Stimulated activated naive CD8-positive, alpha-beta T cell treated with anti-CD3 and anti-CD28 coated beads, Interleukin-15, amount 100 ng/mL, for 72 hours (primary cell): Measurements from ENCODE around the gene FLNA.

Experiments
- ATAC-seq: fragments of 150-1000 bp; cut with Tn5 transposase; 2 replicates; pipeline ENCODE4 v1.10.0; 2021; ENCODE audit warnings: mild to moderate bottlenecking, moderate library complexity
- DNase-seq, 2 donors: peaks; one replicate each; pipeline ENCODE4 v3.0.0; 2021 to 2022
- H3K27ac Mint-ChIP-seq, 2 donors: one replicate each; pipeline ENCODE4 v1.8.0; 2022; ENCODE audit warnings: mild to moderate bottlenecking in 2 of 2, mixed read lengths in 2 of 2, moderate library complexity in 2 of 2
- H3K27me3 Mint-ChIP-seq: one replicate; pipeline ENCODE4 v1.8.0; 2022; ENCODE audit warnings: mixed read lengths
- H3K4me1 Mint-ChIP-seq: one replicate; pipeline ENCODE4 v1.8.0; 2022; ENCODE audit warnings: mild to moderate bottlenecking, mixed read lengths
- H3K4me3 Mint-ChIP-seq, 2 donors: one replicate each; pipeline ENCODE4 v1.8.0; 2022; ENCODE audit warnings: mild to moderate bottlenecking in 2 of 2, mixed read lengths in 2 of 2, moderate library complexity in 1 of 2
- H3K9me3 Mint-ChIP-seq, 2 donors: one replicate each; pipeline ENCODE4 v1.8.0; 2022; ENCODE audit warnings: mixed read lengths in 2 of 2

Gene FLNA

DNA sequence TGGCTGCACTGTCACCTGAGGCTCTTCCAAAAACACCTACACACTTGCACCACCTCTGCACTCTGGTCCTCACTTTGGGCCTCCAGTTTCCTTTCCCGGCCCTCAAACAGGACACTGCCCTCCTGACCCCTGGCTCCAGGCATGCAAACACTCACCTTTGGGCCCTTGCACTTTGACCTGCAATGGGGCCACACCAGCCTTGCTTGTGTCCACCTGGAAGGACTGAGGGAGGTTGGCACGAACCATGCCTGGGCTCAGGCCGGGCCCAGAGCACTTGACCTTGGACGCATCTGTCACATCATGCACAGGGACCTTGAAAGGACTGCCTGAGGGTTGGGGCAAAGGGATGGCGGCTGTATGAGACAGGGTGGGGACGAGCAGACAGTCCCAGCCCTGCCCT lies 15.6 kb downstream of the FLNA start:
- Mint-ChIP-seq H3K27me3 (no peaks in the 10 kb centered on the region), H3K4me3 (no peak overlapping the region), H3K27ac (peak overlapping the region in 1 of 2 donors; percentile 19), H3K4me1 (peaks cover 54% of the 10 kb centered on the region), H3K9me3 (no peaks in the 10 kb centered on the region)
- DNase-seq: no peak
- ATAC-seq: no peak

DNA sequence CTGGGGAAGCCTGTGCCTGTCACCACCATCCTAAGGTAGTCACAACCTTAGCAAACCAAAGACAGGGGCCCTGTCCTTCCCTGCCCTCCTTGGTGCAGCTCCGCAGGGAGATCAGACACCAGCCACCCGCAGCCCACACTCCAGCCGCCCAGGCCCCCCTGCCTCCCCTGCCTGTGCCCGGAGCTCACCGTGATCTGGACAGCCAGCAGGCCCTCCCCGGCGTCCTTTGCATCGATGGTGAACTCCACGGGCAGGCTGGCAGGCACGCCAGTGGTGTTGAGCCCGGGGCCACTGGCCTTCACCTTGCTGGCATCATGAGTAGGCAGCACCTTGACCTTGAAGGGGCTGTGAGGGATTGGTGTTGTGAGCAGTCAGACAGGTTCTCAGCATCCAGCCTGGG lies 16.4 kb downstream of the FLNA start:
- H3K4me1 Mint-ChIP-seq: peaks cover 62% of the 10 kb centered on the region
- H3K4me3 Mint-ChIP-seq: no peak overlapping the region
- no peaks in the 10 kb centered on the region for H3K27me3 Mint-ChIP-seq
- ATAC-seq (no peak), DNase-seq (no peak)
- H3K9me3 Mint-ChIP-seq: no peaks in the 10 kb centered on the region
- no peak overlapping the region for H3K27ac Mint-ChIP-seq

DNA sequence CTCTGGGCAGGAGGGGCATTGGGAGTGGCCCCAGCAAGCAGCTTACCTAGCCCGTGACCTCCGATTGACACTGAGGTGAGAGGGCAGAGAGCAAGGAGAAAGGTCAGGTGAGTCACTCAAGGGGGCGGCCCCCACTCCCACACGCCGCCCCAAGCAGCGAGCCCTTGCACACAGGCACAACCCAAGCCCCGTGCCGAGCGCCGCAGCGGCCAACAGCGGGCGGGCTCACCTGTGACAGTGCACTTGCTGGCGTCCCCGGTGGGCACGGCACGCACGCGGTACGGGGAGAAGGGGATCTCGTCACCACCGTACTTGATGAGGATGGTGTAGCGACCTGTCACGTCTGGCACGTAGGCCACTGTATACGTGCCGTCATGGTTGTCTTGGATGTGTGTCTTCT lies 17.2 kb downstream of the FLNA start:
- H3K27me3 Mint-ChIP-seq: no peaks in the 10 kb centered on the region
- DNase-seq: no peak
- peaks cover 63% of the 10 kb centered on the region for H3K4me1 Mint-ChIP-seq
- peak overlapping the region in 1 of 2 donors; percentile 74 for H3K27ac Mint-ChIP-seq
- H3K4me3 Mint-ChIP-seq: peak overlapping the region in 1 of 2 donors; percentile 42
- H3K9me3 Mint-ChIP-seq: no peaks in the 10 kb centered on the region
- no peak for ATAC-seq

DNA sequence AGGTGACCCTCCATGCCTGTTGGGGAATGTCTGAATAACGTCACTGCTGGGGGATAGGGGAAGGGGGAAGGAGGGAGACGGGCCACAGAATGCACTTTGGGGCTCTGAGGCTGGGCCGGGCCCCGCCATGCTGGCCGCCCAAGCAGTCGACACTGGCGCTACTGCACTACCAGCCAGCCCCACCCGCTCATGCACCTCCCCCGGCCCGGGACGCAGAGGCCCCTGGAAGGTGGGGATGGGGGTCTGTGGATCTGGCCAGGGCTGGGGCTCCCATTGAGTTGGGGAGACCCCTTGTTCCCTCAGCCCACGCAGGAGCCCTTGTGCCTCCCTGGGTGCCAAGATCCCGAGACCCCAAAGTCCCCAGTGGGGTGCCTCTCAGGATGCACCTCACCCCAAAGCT lies 17.8 kb downstream of the FLNA start:
- H3K27ac Mint-ChIP-seq: peak overlapping the region; percentile 57 to 67
- no peak overlapping the region for H3K4me3 Mint-ChIP-seq
- H3K27me3 Mint-ChIP-seq: no peaks in the 10 kb centered on the region
- no peak for ATAC-seq
- H3K4me1 Mint-ChIP-seq: peaks cover 67% of the 10 kb centered on the region
- no peaks in the 10 kb centered on the region for H3K9me3 Mint-ChIP-seq
- no peak for DNase-seq

DNA sequence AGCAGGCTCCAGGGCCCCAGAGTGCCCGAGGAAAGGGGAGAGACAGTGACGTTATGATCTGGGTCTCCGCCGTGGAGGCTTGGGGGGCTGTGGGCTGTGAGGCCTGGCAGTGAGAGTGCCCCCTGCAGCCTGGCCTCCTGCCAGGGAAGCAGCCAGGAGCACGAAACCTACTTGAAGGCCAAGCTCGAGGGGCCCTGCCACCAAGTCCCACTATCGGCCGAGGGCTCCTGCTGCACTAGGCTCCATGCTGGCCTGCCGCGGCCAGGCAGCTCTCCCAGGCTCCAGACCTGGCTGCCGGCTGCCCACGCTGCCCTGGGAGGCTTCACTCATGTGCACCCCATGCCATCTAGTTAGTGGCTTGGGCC lies 18.7 kb downstream of the FLNA start:
- ATAC-seq (no peak), DNase-seq (no peak)
- Mint-ChIP-seq H3K9me3 (no peaks in the 10 kb centered on the region), H3K4me3 (no peak overlapping the region), H3K27ac (no peak overlapping the region), H3K27me3 (no peaks in the 10 kb centered on the region), H3K4me1 (peaks cover 75% of the 10 kb centered on the region)

DNA sequence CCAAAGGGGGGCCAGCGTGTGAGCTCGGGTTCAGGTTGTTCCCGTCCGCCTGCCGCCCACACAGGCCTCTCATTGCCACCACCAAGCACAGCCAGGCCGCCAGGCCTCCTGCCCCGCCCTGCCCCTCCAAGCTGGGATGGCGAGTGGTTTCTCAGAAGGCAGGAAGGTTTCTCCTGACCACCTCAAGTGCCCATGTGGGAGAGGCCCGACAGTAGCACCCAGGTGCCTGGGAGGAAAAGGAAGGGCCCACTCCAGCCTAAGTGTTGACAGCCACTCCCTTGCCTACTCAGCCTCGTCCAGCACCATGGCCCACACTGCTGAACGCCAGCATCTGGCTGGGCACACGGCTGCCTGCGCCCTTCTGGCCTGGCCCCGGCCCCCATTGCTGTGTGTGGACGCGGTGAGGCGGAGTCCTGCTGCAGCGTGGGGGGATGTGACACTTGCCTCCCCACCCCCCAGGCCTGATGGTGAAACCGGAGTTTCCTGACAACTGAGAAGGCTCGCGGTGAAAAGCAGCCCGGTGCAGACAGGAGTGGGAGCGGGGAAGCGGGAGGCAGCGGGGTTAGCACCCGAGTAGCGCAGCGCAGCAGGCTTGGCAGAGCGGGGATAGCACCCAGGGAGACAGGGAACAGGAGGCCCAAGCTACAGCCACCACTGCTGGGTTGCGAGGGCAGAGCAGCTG lies 19.2 kb downstream of the FLNA start:
- no peak for DNase-seq
- no peaks in the 10 kb centered on the region for H3K27me3 Mint-ChIP-seq
- ATAC-seq: no peak
- H3K27ac Mint-ChIP-seq: no peak overlapping the region
- no peak overlapping the region for H3K4me3 Mint-ChIP-seq
- H3K9me3 Mint-ChIP-seq: no peaks in the 10 kb centered on the region
- peaks cover 80% of the 10 kb centered on the region for H3K4me1 Mint-ChIP-seq

DNA sequence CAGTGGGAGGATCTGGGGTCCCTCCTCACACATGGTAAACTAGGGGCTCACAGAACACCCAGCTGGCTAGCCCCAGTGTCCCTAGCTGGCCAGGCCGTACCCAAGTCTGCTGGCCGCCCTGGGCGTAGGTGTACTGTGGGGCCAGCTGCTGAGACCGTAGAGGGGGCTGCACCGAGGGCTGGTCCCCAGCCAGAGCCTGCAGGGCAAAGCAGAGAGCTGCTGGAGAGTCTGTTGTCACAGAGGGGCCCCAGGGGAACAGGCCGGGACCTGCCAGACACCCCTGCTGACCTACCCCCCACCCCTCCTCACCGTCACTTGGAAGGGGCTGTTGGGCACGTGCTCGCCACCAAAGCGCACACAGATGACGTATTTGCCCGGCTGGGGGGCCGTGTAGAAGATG lies 19.9 kb downstream of the FLNA start:
- H3K4me3 Mint-ChIP-seq: no peak overlapping the region
- no peaks in the 10 kb centered on the region for H3K27me3 Mint-ChIP-seq
- ATAC-seq (no peak), DNase-seq (no peak)
- peaks cover 88% of the 10 kb centered on the region for H3K4me1 Mint-ChIP-seq
- H3K9me3 Mint-ChIP-seq: no peaks in the 10 kb centered on the region
- peak overlapping the region in 1 of 2 donors; percentile 67 for H3K27ac Mint-ChIP-seq

DNA sequence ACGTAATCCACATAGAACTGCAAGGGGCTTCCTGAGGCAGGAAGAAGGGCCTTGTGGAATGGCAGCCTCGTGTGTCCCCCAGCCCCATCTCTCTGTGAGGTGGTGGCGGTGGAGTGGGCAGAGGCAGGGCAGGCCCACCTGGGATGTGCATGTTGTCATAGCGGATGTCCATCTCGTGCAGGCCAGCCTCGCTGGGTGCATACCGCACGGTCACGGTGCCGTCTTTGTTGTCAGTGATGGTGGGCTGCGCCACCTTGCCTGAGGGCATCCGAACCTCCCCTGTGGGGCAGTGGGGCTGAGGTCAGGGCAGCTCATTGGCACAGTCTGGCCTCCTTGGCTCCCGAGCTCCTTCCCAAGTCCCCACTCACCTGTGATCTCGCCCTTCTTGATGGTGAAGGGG lies 20.4 kb downstream of the FLNA start:
- ATAC-seq (no peak), DNase-seq (no peak)
- H3K4me3 Mint-ChIP-seq: no peak overlapping the region
- peaks cover 91% of the 10 kb centered on the region for H3K4me1 Mint-ChIP-seq
- no peaks in the 10 kb centered on the region for H3K9me3 Mint-ChIP-seq
- no peaks in the 10 kb centered on the region for H3K27me3 Mint-ChIP-seq
- H3K27ac Mint-ChIP-seq: peak overlapping the region in 1 of 2 donors; percentile 67

DNA sequence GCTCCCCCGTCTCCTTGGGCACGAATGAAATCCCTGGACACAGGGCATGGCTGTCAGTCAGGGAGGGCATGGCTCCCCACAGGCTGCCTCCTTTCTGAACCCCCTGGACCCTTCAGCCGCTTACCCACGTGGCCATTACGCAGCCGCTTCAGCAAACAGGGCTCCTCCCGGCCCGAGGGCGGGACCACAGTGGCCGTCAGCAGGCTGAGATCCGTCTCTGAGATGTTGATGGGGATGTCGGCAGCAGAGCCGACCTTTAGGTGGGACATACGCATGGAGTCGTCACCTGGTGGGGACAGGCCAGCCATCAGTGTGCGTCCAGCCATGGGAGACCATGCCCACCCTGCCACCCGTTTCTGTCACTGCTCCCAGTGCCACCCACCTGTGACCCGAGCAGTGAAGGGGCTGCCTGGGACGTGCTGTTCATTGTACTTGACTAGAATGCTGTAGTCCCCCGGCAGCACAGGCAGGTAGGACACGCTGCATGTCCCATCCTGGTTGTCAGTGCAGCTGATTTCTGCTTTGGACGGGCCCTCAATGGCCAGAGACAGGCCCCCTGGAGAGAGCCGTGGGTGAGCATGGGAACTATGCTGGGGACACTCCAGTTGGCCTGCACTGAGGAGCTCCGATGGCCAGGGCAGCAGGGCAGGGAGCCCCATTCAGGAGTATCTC lies 21.1 kb downstream of the FLNA start:
- Mint-ChIP-seq H3K27ac (peak overlapping the region in 1 of 2 donors; percentile 91), H3K9me3 (no peaks in the 10 kb centered on the region), H3K27me3 (no peaks in the 10 kb centered on the region), H3K4me1 (peaks cover 89% of the 10 kb centered on the region), H3K4me3 (no peak overlapping the region)
- ATAC-seq (no peak), DNase-seq (no peak)

DNA sequence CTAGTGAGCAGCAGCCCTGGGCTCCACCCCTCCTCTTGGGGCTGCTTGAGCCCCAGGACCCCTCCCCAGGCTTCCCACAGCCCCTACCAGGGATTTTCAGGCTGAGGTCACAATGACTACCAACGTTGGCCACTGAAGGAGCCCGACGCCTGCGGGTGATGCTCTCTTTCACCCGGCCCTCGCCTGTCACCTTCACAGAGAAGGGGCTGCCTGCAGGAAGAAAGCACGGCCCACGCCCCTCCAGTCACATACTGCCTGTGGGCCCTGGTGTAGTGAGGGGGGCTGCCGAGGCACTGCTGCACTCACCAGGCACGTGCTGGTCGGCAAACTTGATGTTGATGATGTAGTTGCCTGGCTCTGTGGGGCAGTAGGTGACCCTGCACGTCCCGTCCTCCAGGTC lies 22.0 kb downstream of the FLNA start:
- Mint-ChIP-seq H3K27ac (no peak overlapping the region), H3K27me3 (no peaks in the 10 kb centered on the region), H3K4me1 (peaks cover 92% of the 10 kb centered on the region), H3K9me3 (no peaks in the 10 kb centered on the region), H3K4me3 (peak overlapping the region in 1 of 2 donors; percentile 46)
- ATAC-seq (no peak), DNase-seq (no peak)

DNA sequence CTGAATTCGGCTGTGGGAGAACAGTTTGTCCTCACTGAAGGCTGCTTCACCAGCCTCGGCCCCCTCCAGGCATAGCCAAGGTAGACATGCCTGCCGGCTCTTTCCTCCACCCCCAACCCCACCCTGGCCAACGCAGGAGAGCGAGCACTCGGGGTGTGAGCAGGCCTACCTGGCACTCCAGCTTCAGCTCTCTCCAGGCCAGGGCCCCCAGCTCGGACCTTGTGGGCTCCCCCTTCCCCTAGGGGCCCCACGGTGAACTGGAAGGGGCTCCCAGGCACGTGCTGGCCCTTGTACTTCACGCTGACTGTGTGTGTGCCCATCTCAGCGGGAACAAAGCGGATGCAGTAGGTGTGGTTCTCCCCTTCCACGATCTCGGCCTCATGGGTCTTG lies 22.4 kb downstream of the FLNA start:
- ATAC-seq (no peak), DNase-seq (no peak)
- Mint-ChIP-seq H3K9me3 (no peaks in the 10 kb centered on the region), H3K4me1 (peaks cover 92% of the 10 kb centered on the region), H3K4me3 (peak overlapping the region; percentile 39 to 46), H3K27me3 (no peaks in the 10 kb centered on the region), H3K27ac (peak overlapping the region in 1 of 2 donors; percentile 71)

DNA sequence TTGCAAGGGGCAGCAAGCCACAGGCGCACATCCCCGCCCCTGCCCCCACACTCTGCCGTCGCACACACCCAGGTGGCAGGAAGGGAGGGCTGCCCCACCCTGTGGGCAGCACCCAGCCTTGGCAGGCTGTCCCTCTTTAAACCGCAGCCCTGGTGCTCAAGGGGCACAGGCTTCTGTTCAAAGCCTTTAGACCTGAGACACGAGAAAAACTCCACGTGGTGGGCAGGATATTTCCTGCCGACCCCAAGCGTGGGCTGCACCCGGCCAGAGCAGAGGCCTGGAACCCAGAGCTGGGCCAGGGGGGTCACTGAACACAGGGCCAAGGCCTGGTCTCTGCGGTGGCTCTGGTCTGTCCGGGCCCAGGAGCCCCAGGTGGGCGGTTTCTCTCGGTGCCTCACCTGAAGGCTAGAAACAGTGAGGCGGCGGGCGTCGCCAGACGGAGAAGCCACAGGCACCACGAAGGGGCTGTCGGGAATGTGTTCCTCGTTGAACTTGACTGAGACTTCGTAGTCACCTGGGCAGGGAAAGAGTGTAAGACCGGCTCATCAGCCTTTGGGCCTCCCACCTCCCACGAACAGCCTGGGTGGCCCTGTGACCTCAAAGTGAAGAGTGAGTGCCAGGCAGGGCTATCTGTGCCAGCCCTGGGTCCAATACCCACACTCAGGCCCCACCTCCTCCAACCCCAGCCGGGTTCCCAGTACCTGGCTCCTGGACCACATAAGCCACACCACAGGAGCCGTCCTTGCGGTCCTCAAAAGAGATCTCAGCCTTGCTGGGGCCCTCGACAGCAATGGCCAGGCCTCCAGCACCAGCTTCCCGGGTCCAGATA lies 23.0 kb downstream of the FLNA start:
- Mint-ChIP-seq H3K27ac (no peak overlapping the region), H3K4me3 (peak overlapping the region; percentile 39 to 44)
- DNase-seq: no peak

DNA sequence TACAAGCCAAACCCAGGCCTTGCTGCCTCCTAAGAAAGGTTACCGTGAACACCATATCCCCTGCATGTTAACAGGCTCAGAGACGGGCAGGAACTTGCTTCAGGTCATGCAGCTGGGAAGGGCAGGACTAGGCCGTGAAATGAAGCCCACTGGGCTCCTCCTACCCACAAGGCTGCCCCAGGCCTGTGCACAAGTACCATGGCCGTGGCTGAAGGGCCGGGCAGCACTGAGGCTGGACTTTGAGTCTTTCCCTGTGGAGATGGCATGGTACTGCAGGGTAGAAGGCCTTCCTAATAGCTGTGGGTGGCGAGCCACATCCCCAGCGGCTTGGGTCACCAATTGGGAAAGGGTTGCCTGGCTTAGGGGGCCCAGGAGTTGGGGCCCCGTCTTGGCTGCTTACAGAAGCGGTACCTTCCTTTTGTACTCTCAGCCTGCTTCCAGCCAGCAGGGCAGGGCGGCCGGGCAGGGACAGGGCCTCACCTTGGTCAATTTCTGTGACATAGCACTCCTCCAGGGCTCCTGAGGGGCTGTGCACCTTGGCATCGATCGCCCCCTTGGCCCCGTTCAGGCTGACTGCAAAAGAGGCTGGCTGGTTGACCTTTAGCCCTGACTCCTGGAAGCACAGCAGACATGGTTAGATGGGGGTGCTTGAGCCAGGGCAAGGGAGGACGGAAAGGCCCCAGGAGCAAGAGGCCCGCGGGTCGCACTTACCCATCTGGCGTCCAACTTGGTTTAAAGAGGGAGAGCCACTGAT lies 23.8 kb downstream of the FLNA start:
- Mint-ChIP-seq H3K4me3 (peak overlapping the region in 1 of 2 donors; percentile 39), H3K27ac (peak overlapping the region; percentile 61 to 69), H3K27me3 (no peaks in the 10 kb centered on the region), H3K4me1 (peaks cover 82% of the 10 kb centered on the region), H3K9me3 (no peaks in the 10 kb centered on the region)
- no peak for ATAC-seq
- DNase-seq: no peak

More for the DNA sequence above, 23.0 kb downstream of the FLNA start:
- Mint-ChIP-seq H3K4me1 (peaks cover 89% of the 10 kb centered on the region), H3K9me3 (no peaks in the 10 kb centered on the region), H3K27me3 (no peaks in the 10 kb centered on the region)
- ATAC-seq: peak; percentile 16

DNA sequence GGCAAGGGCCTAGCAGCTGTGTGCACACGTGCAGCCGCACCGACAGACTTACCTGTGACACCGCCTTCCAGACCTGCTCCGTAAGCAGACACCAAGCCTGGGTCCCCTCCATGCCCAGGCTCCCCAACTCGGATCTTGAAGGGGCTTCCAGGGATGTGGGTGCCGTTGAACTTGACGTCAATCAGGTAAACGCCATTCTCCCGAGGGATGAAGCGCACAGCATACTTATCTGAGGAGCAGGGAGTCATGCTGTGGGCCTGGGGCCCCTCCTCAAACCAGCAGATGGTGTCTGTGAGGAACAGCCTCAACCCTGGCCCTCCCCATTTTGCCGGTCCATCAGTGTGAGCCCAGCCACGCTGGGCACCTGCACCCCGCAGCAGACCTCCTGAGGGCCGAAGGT lies 24.5 kb downstream of the FLNA start:
- ATAC-seq (no peak), DNase-seq (no peak)
- peaks cover 77% of the 10 kb centered on the region for H3K4me1 Mint-ChIP-seq
- H3K27me3 Mint-ChIP-seq: no peaks in the 10 kb centered on the region
- no peaks in the 10 kb centered on the region for H3K9me3 Mint-ChIP-seq
- no peak overlapping the region for H3K4me3 Mint-ChIP-seq
- H3K27ac Mint-ChIP-seq: peak overlapping the region in 1 of 2 donors; percentile 6

DNA sequence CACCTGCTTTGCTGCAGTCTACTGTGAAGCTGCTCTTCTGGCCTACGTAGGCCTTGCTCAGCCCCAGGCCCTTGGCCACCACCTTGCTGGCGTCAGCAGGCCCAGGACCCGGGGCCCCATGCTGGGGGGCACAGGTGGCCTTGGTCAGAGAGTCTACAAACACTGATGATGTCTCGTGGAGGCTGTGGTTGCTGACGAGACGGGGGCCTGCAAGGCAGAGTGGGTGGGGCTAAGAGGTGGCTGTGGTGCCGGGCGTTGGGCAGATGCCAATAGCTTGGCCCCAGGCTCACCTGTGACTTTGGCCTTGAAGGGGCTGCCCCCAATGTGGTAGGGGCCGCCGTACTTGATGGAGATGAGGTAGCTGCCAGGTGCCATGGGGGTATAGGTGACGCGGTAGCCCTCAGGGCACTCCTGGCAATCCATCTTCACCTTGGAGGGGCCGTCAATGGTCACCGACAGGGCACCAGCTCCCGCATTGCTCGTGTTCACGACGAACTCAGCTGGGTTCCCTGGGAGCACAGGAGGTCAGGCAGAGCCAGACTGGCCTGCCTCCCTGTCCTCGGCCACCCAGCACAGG lies 25.0 kb downstream of the FLNA start:
- DNase-seq (no peak), ATAC-seq (no peak)
- H3K9me3 Mint-ChIP-seq: no peaks in the 10 kb centered on the region
- H3K4me1 Mint-ChIP-seq: peaks cover 75% of the 10 kb centered on the region
- peak overlapping the region; percentile 5 to 88 for H3K27ac Mint-ChIP-seq
- H3K4me3 Mint-ChIP-seq: no peak overlapping the region
- no peaks in the 10 kb centered on the region for H3K27me3 Mint-ChIP-seq
